ENCODE results near the gene TRNP1.
A peak's percentile ranks its signal among the peaks of the same experiment; 100 is the strongest.
"Not testable (repeated sequence)": the region's sequence is repeated elsewhere in the genome, so short reads cannot be mapped to it uniquely, and the experiment has no call there.

TRNP1 gene

DNA sequence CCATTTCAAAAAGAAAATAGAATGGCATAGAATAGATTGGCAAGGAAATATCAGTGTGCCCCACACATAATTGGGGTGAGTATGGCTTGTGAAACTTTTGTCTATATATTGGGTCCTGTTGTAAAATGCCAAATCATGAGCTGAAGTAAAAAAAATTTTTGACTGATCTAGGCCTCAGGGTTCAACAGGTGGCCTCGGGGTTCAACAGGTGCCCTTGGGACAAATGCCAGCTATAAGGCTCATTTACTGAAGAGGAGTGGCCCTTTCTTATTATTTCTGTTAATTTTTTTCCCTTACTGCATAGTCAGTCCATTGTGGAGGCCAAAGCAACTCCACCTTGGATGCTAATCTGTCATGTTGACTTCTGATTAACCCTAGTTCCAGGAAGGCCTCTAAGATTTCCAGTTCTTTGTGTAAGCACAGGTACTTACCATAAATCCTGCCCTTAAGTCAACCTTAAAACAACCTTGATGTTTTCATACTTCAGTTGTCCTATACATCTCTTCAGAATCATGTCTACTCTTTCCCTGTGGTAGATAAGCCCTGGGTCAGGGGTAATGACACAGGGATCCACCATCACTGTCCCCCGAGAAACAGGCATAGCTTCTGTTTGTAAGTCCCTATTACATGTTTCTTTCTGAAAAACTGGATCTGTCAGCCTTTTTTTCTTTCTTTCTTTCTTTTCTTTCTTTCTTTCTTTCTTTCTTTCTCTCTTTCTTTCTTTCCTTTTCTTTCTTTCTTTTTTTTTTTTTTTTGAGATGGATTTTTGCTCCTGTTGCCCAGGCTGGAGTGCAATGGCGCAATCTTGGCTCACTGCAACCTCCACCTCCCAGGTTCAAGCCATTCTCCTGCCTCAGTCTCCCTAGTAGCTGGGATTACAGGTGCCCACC is 16.6 kb upstream of the TRNP1 start:
- DNase-seq = no peak

DNA sequence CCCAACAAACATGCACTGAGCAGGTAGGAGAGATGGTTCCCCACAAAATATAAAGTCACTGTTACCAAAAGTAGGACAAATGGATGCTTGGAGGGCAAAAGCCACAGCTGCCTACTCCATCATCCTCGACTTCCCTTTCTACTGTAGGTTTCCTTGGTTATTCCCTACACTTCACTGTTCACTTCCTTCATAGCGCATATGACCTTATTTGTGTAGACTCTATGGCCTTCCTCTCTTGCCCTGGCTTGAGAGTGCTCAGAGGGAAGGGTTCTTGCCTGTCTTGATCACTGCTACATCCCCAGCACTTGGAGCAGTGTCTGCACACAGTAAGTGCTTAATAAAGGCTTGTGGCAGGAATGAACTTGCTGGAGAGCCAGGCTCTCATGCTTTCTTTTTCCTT is 14.6 kb upstream of the TRNP1 start:
- DNase-seq = peak in 1 of 2 experiments; percentile 23

DNA sequence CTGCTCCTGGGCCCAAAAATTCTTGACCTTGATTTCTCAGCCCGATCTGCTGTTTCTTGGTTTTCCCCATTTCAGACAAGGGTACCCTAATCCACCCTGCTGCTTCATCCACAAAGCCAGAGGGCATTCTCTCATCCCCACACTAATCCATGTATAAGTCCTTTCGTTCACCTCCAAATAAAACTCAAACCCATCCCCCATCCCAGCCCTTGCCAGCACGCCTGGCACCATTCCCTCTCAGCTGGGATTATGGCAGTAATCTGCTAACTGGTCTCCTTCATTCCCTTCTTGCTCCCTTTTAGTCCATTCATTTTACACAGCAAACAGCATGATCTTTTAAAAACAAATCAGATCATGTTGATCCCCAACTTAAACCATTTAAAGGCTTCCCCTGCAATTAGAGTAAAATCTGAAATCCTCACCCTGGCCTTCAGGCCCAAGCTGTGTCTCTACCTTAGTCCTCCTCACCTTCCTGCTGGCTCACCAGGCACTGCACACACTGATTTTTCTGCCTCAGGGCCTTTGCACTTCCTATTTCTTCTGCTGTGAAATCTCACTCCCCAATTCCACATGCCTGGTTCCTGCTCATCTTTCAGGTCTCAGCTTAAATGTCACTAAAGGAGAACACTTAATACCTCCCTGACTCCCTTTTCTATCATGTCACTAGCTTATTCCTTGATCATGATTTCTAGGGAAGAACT is 12.2 kb upstream of the TRNP1 start:
- no peak for DNase-seq

DNA sequence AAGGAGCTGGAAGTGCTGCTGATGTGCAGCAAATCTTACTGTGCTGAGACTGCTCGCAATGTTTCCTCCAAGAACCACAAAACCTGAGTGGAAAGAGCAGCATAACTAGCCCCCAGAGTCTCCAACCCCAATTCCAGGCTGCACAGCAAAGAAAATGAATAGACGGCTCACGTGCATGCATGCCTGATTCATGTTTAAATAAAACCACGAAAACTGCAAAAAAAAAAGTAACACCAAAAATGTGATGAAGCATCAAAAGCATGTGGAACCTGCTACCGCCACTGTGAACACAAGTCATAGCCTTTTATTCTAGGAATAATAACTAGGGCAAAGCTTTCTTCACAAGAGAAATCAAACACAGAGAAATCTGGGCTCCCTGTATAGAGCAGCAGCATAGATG is 9.6 kb upstream of the TRNP1 start:
- DNase-seq = no peak

DNA sequence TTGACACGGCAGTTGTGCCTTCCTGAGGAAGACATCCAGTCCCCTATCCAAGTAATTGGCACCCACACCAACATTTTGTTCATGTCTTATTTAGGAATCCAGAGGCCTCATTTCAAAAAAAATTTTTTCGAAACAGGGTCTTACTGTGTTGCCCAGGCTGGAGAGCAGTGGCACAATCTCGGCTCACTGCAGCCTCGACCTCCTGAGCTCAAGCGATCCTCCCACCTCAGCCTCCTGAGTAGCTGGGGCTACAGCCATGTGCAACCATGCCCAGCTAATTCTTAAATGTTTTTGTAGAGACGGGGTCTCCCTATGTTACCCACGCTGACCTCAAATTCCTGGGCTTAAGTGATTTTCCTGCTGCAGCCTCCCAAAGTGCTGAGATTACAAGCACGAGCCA is 9.2 kb upstream of the TRNP1 start:
- no peak for DNase-seq

DNA sequence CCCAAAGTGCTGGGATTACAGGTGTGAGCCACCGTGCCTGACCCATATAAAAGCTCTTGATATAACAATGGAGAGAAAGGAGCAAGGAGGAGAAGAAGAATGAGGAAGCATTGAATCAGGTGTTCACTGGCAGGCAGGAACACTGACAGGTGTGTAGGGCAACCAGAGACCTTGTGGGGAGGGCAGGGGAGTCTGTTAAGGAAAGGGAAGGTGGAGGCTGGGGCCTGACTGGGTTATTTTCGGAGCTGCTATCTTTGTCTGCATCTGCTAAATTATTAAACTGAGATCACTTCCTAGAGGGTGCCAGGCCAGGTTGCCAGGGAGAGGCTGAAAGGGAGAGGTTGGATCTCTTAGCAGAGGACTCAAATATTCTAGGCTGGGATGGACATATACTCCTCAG is 6.8 kb upstream of the TRNP1 start:
- no peak for DNase-seq

DNA sequence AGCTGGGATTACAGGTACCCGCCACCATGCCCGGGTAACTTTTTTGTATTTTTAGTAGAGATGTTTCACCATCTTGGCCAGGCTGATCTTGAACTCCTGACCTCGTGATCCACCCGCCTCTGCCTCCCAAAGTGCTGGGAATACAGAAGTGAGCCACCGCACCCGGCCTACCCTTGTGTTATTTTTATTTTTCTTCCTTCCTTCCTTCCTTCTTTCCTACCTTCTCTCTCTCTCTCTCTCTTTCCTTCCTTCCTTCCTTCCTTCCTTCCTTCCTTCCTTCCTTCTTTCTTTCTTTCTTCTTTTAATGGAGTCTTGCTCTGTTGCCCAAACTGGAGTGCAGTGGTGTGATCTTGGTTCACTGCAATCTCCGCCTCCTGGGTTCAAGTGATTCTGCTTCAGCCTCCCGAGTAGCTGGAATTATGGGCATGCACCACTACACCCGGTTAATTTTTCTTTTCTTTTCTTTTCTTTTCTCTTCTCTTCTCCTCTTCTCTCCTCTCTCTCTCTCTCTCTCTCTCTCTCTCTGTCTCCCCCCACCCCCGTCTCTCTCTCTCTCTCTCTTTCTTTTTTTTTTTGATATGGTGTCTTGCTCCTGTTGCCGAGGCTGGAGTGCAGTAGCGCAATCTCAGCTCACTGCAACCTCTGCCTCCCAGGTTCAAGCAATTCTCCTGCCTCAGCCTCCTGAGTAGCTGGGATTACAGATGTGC is 3.9 kb upstream of the TRNP1 start:
- DNase-seq = not testable (repeated sequence)

DNA sequence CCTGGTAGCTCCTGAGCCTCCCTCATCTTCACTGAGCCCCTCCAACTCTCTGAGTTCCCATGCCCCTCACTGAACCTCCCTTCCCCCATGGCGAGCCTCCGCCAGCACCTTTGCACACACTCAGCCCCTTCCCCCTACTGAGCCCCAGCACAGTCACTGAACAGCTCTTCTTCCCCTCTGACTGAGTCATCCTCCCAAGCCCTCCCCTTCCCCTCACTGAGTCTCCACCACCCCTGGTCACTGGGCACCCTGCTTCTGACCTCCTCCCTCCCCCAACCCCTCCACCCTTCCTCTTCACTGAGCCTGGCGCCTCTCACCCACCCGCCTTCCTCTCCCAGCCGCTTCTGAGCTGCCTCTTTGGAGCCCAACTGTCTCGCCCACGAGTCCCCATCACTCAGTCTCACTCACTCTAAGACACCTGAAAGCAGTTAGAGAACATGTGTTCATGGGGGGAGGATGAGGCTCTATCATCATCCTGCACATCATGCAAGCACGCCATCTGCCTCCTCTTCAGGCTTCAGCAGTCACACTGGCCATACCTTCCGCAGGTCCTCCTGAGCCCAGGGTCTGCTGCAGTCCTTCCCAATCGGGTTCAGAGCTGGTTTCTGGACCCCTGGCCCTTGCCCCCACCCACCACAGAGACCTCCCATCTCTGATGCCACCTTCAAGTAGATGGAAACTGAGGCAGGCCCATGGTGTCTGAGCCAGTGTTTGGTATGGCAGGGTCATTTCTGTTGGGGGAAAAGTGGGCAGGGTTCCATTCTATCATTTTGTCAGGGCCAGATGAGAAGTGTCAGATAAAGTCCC is 2.0 kb upstream of the TRNP1 start:
- peak in 1 of 2 experiments; percentile 13 for DNase-seq

DNA sequence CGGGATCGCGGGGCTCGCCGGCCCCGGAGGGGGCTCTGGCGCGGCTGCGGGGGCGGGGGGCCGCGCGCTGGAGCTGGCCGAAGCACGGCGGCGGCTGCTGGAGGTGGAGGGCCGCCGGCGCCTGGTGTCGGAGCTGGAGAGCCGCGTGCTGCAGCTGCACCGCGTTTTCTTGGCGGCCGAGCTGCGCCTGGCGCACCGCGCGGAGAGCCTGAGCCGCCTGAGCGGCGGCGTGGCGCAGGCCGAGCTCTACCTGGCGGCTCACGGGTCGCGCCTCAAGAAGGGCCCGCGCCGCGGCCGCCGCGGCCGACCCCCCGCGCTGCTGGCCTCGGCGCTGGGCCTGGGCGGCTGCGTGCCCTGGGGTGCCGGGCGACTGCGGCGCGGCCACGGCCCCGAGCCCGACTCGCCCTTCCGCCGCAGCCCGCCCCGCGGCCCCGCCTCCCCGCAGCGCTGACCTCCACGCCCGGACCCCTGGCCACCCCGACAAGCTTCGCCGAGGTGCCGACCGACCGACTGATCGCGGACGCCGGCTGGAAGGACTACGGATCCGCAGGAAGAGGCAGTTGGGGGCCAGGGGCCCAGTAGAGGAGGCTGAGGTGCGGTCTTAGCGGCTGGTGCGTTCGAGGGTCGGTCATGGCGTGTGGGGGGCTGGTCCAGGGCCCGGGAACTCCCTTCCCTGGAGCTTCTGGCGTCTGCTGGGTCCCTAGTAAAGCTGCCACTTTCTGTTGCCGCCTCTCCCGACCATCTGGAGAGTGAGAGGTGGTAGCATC is 711 bp downstream of the TRNP1 start:
- no peak for DNase-seq

DNA sequence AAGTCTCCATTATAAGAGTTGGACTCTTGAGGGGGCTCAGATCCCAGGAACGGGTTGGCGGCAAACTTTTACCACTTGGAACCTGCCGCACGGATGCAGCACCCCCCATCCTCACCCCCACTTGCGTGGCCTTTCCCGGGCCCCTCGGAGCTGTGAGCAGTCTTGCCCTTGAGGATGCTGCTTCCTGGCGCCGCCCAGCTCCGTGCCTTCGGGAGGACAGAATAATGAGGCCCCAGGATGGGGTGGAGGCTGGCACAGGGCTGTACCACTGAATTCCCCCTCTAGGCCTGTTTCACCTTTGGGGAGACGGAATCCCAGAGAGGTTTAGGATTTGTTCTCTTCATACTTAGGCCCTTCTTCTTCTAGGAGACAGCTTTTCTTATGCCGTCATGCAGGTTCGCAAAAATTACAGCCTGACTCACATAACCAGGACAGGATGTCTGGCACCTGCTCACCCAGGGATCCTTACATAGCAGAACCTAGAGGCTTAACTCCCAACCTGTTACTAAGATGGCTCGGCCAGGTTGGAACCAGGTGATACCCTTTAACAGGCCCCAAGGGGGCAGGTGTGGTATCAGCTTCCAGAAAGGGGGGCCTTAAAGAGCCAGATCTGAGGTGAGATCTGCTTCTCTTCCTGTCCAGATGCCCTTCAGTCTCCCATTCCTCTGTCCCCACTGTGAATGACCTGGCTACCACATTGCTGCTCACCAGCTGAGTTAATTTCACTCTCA is 1.5 kb downstream of the TRNP1 start:
- DNase-seq = no peak

DNA sequence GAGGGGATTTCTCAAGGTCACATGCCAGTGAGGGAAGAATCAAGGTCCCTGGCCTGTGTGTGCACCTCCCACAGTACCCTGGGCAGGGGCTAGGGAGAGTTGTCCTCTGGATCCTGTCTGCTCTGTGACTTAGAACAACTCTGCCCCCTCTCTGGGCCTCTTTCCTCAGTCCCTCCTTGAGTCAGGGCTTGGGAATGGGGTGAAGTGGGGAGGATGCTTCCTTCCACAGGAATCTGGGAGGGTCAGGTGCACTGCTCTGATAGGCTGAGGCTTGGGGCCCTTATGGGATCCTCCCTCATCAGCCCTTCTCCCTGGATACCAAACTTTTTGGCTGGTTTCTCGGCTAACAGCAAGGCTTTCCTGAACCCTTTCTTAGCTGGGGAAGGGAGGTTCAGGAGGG is 2.5 kb downstream of the TRNP1 start:
- no peak for DNase-seq

DNA sequence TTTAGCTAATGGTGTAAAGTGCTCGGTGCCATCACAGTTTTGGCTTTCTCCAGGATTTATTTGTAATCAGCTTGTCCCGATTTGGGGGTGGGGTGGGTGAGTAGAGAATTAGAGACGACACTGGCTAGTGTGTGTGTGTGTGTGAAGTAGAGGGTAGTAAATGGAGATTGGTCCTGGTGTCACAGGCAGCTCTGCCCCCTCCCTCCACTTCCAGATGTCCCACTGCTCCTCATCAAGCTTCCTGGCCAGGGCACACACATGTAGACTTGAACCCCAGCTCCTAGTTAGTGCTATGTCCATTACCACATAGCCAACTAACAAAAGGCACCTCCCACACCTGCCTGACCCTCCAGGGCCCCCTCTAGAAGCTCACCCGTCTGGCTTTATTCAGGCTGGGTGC is 3.2 kb downstream of the TRNP1 start:
- DNase-seq = no peak

DNA sequence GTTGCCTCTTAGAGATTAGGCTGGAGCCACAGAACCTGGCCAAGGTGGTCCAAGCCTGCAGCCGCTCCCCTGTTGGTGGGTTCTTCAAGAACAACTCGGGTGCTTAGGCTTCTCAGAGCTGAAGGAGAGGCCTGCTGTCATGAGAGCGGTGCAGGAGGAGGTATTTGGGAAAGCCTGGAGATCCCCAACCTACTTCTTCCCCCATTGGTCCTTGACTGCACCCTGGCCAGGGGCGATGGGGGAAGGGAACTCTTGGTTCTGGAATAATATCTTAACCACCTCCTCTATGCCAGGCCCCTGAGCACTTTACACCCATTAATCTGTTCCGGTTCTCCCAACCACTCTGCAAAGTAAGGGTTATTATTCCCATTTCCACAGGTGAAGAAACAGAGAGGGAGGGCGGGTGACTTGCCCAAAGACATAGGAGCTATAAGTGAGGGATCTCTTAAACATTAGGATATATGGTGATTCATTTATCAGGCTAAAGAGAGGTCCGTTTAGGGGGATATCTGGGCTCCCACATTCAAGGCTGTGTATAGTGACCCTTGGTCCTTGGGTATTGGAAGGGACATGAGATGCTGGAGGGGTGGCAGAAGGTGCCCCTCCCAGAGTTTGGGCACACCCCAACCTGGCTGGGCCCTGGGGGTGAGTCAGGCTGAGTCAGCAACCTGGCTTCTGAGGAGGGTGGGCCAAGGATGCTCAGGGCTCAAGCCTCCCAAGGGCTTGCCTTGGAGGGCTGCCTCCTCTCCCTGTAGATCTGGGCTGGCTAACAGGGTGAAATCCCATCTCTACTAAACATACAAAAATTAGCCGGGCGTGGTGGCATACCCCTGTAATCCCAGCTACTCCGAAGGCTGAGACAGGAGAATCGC is 5.2 kb downstream of the TRNP1 start:
- DNase-seq = no peak

DNA sequence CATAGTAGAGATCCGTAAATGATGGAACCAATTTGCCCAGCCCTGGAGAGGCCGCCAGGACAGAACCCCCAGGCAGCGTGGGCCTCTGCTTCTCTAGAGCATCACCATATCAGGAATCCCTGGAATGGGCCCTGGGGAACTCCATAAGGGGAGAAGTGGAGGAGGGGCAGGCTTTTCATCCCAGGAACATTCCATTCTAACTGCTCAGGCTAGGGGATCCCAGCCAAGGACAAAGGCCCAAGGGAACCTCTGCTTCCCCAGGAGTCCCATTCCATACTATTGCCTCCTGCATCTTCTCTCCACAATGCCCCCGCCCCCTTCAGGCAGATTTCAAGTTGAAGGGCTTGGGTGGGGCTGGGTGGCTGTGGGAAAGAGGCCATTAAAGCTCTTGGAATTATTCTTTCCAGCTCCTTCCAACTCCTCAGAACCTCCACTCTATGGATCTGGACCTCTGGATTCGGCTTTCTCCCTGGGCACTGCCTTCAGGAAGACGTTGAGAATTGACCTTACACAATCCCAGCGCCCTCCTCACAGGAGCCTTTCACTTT is 6.0 kb downstream of the TRNP1 start:
- DNase-seq = no peak

DNA sequence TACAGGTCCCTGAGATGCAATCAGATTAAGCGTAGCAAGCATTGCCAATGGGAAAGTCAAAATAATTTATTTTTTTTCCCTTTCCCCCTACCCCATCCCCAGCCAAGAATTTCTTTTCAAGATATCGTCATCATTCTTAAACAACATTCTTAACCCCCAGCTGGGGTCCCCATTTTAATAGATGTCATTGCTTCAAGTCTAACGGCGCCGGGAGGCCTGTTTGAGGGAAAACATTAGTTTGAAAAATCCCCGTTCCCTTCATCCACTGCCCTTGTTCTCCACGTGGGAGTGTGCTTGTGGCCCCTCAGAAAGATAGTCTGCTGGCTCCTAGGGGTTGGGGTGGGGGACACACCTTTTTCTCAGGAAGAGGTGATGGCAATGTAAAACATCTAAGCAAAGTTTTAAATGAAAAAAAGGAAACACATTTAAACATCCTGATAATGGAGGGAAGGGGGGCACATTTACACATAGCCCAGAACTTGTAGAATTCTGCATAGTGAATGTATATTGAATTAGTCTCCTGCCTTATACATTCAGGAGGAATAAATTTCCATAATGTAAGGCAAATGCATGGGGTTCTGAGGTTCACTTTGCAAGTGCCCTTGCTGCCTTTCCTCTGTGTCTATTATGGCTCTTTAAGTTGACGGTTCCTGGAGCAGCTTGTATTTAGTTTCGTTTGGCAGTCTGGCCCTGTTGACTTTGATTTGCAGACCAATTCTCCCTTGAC is 6.8 kb downstream of the TRNP1 start:
- DNase-seq = no peak

DNA sequence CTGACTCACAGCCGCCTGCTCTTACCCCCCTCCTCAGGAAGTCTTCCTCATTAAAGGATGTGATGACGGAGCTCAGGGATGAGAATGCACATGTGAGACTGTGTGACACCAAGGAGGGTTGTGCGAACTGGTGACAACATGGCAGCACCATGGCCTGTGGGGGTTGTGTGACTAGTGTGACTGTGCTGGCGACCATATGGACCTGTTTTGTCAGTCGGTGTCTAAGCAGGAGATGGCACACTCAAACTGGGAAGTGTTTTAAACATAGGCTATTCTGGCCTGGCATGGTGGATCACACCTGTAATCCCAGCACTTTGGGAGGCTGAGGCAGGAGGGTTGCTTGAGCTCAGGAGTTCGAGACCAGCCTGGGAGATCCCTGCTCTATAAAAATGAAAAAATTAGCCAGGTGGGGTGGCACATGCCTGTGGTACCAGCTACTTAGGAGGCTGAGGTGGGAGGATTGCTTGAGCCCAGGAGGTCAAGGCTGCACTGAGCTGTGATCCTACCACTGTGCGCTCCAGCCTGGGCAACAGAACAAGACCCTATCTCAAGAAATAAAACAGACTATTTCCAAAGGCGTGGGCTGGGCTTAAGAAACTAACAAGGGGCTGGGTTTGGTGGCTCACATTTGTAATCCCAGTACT is 7.4 kb downstream of the TRNP1 start:
- DNase-seq = no peak

DNA sequence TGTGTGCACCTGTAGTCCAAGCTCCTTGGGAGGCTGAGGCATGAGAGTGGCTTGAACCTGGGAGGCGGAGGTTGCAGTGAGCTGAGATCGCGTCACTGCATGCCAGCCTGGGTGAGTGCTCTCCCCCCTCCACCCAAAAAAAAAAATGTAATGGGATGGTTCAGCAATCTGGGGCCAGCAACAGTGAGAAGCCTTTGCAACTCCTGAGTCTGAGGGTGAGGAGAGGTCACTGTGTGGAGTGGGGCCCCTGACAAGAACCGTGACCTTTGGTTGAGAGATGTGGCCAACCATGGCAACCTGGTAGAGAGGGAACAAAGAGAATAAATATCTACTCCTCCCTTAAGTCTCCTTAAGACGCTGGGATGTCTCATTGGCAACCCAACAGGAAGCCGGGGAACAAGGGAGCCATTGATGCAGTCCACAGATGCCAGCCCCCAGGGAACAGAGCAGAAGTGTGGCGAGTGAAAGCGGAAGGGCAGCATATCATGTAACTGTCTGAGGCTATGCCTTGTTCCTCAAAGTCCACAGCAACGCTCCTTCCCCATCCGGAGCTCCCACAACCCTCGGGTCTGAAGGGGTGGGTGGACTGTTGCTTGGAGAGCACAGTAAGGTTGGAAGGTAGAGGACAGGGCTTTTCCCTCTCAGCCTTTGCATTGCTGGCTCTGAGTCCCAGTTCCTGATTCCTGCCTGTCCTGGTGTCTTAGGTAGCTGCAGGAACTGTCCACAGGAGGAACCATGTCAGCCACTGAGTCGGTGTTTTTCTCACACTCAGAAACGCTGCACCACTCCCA is 8.3 kb downstream of the TRNP1 start:
- DNase-seq = peak; percentile 97
